CD4-positive, alpha-beta memory T cell (primary cell): ENCODE data around the gene AGPAT4. TPM values are rescaled to one million over a fixed set of nuclear protein-coding genes. Genes with fewer than 3 reads are reported as not detected.

Experiments used
- CTCF ChIA-PET: fragments of 350-600 bp; sonication (Branson Sonifier 250); formaldehyde crosslinking; loops from one replicate; lab custom pipeline; 2021; ENCODE audit warnings: inconsistent platforms; ENCODE audit not compliant: partially characterized antibody; lab: Charles Lee
- POLR2A ChIA-PET: fragments of 350-600 bp; sonication (Branson Sonifier 250); formaldehyde crosslinking; loops from one replicate; lab custom pipeline; 2021; ENCODE audit not compliant: partially characterized antibody; lab: Charles Lee
- DNase-seq, 5 donors: peaks; one replicate each; pipeline versions ENCODE4 v3.0.0 to v3.0.0-alpha.2; 2020 to 2022; ENCODE audit warnings: mixed read lengths in 1 of 5
- H3K27ac ChIP-seq: one replicate; pipeline ENCODE4 v1.7.0; 2013; ENCODE audit warnings: low read depth, low read length
- H3K27me3 ChIP-seq: 2 replicates; pipeline ENCODE4 v1.7.0; 2013; ENCODE audit warnings: mild to moderate bottlenecking, low read length, moderate library complexity; ENCODE audit not compliant: insufficient read depth
- H3K36me3 ChIP-seq: 2 replicates; pipeline ENCODE4 v1.7.0; 2013; ENCODE audit warnings: mild to moderate bottlenecking, low read length, moderate library complexity; ENCODE audit not compliant: insufficient read depth
- H3K4me1 ChIP-seq: 2 replicates; pipeline ENCODE4 v1.7.0; 2013; ENCODE audit warnings: mild to moderate bottlenecking, low read length, moderate library complexity; ENCODE audit not compliant: insufficient read depth
- H3K4me3 ChIP-seq, 2 donors: one replicate each; pipeline ENCODE4 v1.7.0; 2013; ENCODE audit warnings: low read length in 2 of 2, mild to moderate bottlenecking in 1 of 2
- H3K9me3 ChIP-seq, 2 donors: one replicate each; pipeline ENCODE4 v1.7.0; 2013; ENCODE audit warnings: low read length in 2 of 2, control low read depth in 1 of 2; ENCODE audit not compliant: control insufficient read depth in 1 of 2
- H3K27ac Mint-ChIP-seq, 7 donors: one replicate each; pipeline ENCODE4 v1.8.0; 2020 to 2021; ENCODE audit warnings: mixed read lengths in 7 of 7, mild to moderate bottlenecking in 6 of 7, inconsistent platforms in 3 of 7, moderate library complexity in 3 of 7
- H3K27me3 Mint-ChIP-seq, 2 donors: one replicate each; pipeline ENCODE4 v1.8.0; 2020 to 2021; ENCODE audit warnings: mixed read lengths in 2 of 2
- H3K36me3 Mint-ChIP-seq, 2 donors: one replicate each; pipeline ENCODE4 v1.8.0; 2020 to 2021; ENCODE audit warnings: mixed read lengths in 2 of 2, inconsistent platforms in 1 of 2, mild to moderate bottlenecking in 1 of 2
- H3K4me1 Mint-ChIP-seq, 4 donors: one replicate each; pipeline ENCODE4 v1.8.0; 2020 to 2021; ENCODE audit warnings: mixed read lengths in 4 of 4, mild to moderate bottlenecking in 1 of 4
- H3K4me3 Mint-ChIP-seq, 8 donors: one replicate each; pipeline ENCODE4 v1.8.0; 2020 to 2021; ENCODE audit warnings: mixed read lengths in 8 of 8, mild to moderate bottlenecking in 7 of 8, moderate library complexity in 6 of 8, inconsistent platforms in 3 of 8
- H3K9me3 Mint-ChIP-seq, 8 donors: one replicate each; pipeline ENCODE4 v1.8.0; 2020 to 2021; ENCODE audit warnings: mixed read lengths in 8 of 8, mild to moderate bottlenecking in 5 of 8, inconsistent platforms in 3 of 8, moderate library complexity in 1 of 8
- intact Hi-C: fragments of 100-400 bp; cut with micrococcal nuclease; formaldehyde crosslinking; loops from one replicate; pipeline ENCODE4 v1.15.1; 2023
- polyA plus RNA-seq, 2 donors: library from polyadenylated mRNA; unstranded; fragments of 300-500 nt; fragmentation: Illumina TruSeq; gene quantifications; one replicate each; pipeline ENCODE4 v1.2.3, GENCODE V29; 2021
- total RNA-seq, 2 experiments: library from RNA; stranded (reverse); gene quantifications; one replicate each; pipeline ENCODE4 v1.2.3, GENCODE V29; 2021

AGPAT4 gene
- total and polyA plus RNA-seq, 4 experiments from 2014 or later, result 3.6 to 6.9 (median 4.1) TPM

GRCh38 chr6:161194374-161194773, 79.5 kb downstream of the AGPAT4 start:
- Mint-ChIP-seq H3K4me1 (peaks cover 0 to 6% (median 4%) of the 10 kb centered on the region in 4 donors), H3K27ac (no peak overlapping the region), H3K9me3 (peaks cover 0 to 23% (median 10%) of the 10 kb centered on the region in 8 donors), H3K36me3 (peaks cover 8 to 28% of the 10 kb centered on the region in 2 donors), H3K4me3 (no peak overlapping the region), H3K27me3 (no peaks in the 10 kb centered on the region)
- Histone ChIP-seq H3K9me3 (no peaks in the 10 kb centered on the region), H3K36me3 (no peaks in the 10 kb centered on the region), H3K4me3 (no peak overlapping the region), H3K4me1 (no peaks in the 10 kb centered on the region), H3K27me3 (no peaks in the 10 kb centered on the region), H3K27ac (no peak overlapping the region)
- intact Hi-C loops, result no loop called here
- POLR2A ChIA-PET, result interaction anchor here (0.6 kb wide), 1 partner anchor 262 kb away, joined by 3 read pairs; no protein-coding TSS in a partner anchor
- DNase-seq, result no peak
- CTCF ChIA-PET, result interaction anchor here (0.9 kb wide), 1 partner anchor 50 kb away, joined by 3 read pairs; no protein-coding TSS in a partner anchor

DNA sequence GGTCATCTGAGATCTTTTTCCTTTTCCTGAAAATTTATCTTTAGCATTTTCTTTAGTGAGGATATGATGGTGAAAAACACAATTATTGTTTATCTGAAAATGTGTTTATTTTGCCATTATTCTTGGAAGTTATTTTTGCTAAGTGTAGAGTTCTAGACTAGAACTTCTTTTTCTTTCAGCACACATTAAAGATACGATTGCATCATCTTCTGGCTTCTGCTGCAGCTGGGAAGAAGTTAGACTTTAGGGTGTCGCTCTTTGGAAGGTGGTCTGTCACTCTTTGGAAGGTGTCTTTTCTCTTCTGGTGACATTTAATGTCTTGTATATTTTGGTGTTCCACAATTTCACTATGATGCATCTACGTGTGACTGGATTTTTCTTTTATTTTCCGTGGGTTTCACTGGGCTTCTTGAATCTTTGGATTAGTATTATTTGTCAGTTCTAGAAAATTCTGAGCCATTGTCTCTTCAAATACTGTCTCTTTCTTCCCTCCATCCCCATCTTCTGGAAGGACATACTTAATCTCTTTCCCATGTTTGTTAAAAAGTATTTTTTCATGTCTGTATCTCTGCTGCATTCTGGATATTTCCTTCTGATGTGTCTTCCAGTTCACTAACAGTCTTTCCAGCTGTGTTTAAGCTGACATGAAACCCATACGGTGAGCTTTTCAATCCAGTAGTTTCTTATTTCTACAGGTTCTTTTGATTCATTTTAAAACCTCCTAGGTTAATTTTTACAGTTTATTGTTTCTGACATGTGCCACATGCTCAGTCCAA, 81.0 kb downstream of the AGPAT4 start:
- CTCF ChIA-PET, result no interaction called here
- H3K4me1 ChIP-seq, result no peaks in the 10 kb centered on the region

GRCh38 chr6:161191671-161192070, 82.2 kb downstream of the AGPAT4 start:
- H3K27me3 Mint-ChIP-seq, result no peaks in the 10 kb centered on the region
- peaks cover 10 to 33% of the 10 kb centered on the region in 2 donors for H3K36me3 Mint-ChIP-seq
- Histone ChIP-seq H3K4me3 (no peak overlapping the region), H3K27ac (no peak overlapping the region), H3K9me3 (no peaks in the 10 kb centered on the region), H3K27me3 (no peaks in the 10 kb centered on the region), H3K4me1 (no peaks in the 10 kb centered on the region), H3K36me3 (no peaks in the 10 kb centered on the region)
- peaks cover 0 to 23% (median 10%) of the 10 kb centered on the region in 8 donors for H3K9me3 Mint-ChIP-seq
- intact Hi-C loops, result no loop called here
- H3K4me1 Mint-ChIP-seq, result peaks cover 0 to 10% (median 7%) of the 10 kb centered on the region in 4 donors
- no peak overlapping the region for H3K27ac Mint-ChIP-seq
- ChIA-PET POLR2A (no interaction called here), CTCF (no interaction called here)
- H3K4me3 Mint-ChIP-seq, result no peak overlapping the region
- no peak for DNase-seq

More for the DNA sequence above, 81.0 kb downstream of the AGPAT4 start:
- no peak for DNase-seq
- no peaks in the 10 kb centered on the region for H3K27me3 Mint-ChIP-seq
- Histone ChIP-seq H3K9me3 (no peaks in the 10 kb centered on the region), H3K36me3 (no peaks in the 10 kb centered on the region), H3K27me3 (no peaks in the 10 kb centered on the region), H3K27ac (no peak overlapping the region), H3K4me3 (no peak overlapping the region)
- H3K36me3 Mint-ChIP-seq, result peaks cover 8 to 28% of the 10 kb centered on the region in 2 donors
- POLR2A ChIA-PET, result no interaction called here
- intact Hi-C loops, result no loop called here
- H3K4me3 Mint-ChIP-seq, result no peak overlapping the region
- peaks cover 0 to 23% (median 10%) of the 10 kb centered on the region in 8 donors for H3K9me3 Mint-ChIP-seq
- no peak overlapping the region for H3K27ac Mint-ChIP-seq
- H3K4me1 Mint-ChIP-seq, result peaks cover 0 to 6% (median 4%) of the 10 kb centered on the region in 4 donors

DNA sequence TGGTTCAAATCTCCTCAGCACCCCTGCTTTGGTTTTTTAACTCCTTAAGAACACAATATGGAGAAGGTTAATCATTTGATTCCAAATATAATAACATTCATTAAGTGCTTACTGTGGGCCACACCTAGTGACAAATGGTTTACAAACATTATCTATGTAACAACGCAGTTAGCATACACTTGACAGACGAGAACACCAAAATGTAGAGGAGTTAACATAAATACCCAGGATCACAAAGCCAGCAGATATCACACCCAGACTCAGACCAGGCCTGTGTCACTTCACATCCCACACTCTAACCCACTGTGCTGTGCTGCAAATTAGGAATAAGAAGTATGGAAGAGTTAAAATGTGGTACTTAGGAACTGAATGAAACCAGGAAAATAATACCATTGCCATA, 82.9 kb downstream of the AGPAT4 start:
- intact Hi-C loops, result no loop called here
- no peaks in the 10 kb centered on the region for H3K36me3 ChIP-seq
- H3K27ac ChIP-seq, result no peak overlapping the region
- DNase-seq, result no peak
- H3K27me3 ChIP-seq, result no peaks in the 10 kb centered on the region
- ChIA-PET CTCF (no interaction called here), POLR2A (no interaction called here)
- no peak overlapping the region for H3K4me3 ChIP-seq
- H3K4me1 ChIP-seq, result no peaks in the 10 kb centered on the region
- H3K9me3 ChIP-seq, result no peaks in the 10 kb centered on the region
- Mint-ChIP-seq H3K36me3 (peaks cover 15 to 32% of the 10 kb centered on the region in 2 donors), H3K27me3 (no peaks in the 10 kb centered on the region), H3K4me3 (peak overlapping the region in 1 of 8 donors; percentile 5), H3K4me1 (peaks cover 0 to 11% (median 7%) of the 10 kb centered on the region in 4 donors), H3K27ac (no peak overlapping the region), H3K9me3 (peaks cover 0 to 23% (median 10%) of the 10 kb centered on the region in 8 donors)

DNA sequence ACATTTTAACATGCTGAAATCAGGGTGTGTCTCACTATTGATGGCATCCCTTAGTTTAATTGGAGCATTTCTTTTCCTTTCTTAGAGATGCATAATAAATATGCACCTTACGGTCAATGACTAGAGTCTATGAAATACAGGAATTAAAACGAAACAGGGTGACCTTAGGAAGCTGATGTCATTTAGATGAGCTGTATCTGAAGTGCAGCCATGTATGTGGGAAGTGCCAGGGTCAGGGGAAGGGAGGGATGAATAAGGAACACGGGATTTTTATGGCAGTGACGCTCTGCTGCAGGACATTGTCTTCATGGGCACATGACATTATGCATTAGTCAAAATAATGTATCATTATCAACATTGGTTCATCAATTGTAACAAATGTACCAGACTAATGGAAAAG, 84.0 kb downstream of the AGPAT4 start:
- H3K36me3 ChIP-seq, result no peaks in the 10 kb centered on the region
- Mint-ChIP-seq H3K4me3 (no peak overlapping the region), H3K27ac (no peak overlapping the region), H3K9me3 (peaks cover 0 to 23% (median 10%) of the 10 kb centered on the region in 8 donors), H3K4me1 (peaks cover 0 to 11% (median 7%) of the 10 kb centered on the region in 4 donors), H3K36me3 (peaks cover 15 to 36% of the 10 kb centered on the region in 2 donors), H3K27me3 (no peaks in the 10 kb centered on the region)
- ChIA-PET POLR2A (no interaction called here), CTCF (no interaction called here)
- H3K4me3 ChIP-seq, result no peak overlapping the region
- H3K27ac ChIP-seq, result no peak overlapping the region
- DNase-seq, result no peak
- no peaks in the 10 kb centered on the region for H3K4me1 ChIP-seq
- no peaks in the 10 kb centered on the region for H3K9me3 ChIP-seq
- H3K27me3 ChIP-seq, result no peaks in the 10 kb centered on the region
- intact Hi-C loops, result no loop called here

DNA sequence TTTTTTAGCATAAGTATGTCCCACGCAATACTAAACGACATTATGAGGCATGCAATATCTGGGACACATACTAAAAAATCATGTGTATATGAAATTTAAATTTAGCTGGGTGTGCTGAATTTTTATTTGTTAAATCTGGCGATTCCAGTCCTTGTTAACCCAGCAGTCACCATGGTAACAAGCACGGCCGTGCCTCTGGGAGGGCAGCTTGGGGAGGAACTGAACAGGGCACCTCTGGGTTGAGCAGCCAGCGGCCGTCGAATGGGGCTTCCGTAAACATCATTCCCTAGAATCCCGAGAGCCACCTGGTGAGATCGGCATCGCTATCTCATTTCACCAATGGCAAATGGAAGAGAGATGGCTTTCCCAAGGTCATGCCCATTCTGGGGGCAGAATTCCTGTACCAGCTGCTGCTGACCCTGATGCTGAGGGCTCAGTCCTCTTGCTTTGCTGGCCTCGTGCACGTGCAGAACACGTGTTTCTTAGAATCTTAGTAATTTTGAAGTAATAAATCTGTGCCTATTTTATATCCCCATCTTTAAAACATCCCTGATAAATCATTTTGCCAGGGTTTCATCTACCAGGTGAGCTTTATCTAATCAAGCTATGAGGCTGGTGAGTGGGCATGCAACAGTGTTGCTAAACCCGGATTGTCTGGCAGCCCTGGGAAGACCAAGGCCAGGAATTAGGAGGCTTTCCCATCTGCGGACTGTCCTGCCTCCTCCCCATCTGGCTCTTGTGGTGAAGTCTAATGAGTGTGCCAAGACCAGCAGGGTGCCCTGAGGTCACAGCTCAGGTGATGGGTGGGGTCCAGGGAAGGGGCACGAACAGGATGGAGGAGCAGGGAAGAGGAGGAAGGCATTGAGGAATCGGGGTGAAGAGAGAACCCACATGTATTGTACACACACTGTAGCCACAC, 85.1 kb downstream of the AGPAT4 start:
- H3K4me1 Mint-ChIP-seq, result peaks cover 0 to 11% (median 6%) of the 10 kb centered on the region in 4 donors
- POLR2A ChIA-PET, result no interaction called here
- no peaks in the 10 kb centered on the region for H3K4me1 ChIP-seq
- no peak overlapping the region for H3K27ac ChIP-seq
- intact Hi-C loops, result no loop called here
- no peak for DNase-seq
- H3K4me3 Mint-ChIP-seq, result no peak overlapping the region
- peaks cover 0 to 20% (median 9%) of the 10 kb centered on the region in 8 donors for H3K9me3 Mint-ChIP-seq
- CTCF ChIA-PET, result no interaction called here
- no peaks in the 10 kb centered on the region for H3K27me3 ChIP-seq
- H3K27me3 Mint-ChIP-seq, result no peaks in the 10 kb centered on the region
- no peak overlapping the region for H3K27ac Mint-ChIP-seq
- no peaks in the 10 kb centered on the region for H3K36me3 ChIP-seq
- no peak overlapping the region for H3K4me3 ChIP-seq
- H3K36me3 Mint-ChIP-seq, result peaks cover 16 to 38% of the 10 kb centered on the region in 2 donors
- H3K9me3 ChIP-seq, result no peaks in the 10 kb centered on the region
